Neural cell (in vitro differentiated cells): Measurements from ENCODE around the gene RGR. TPM values are rescaled to one million over a fixed set of nuclear protein-coding genes. Genes with fewer than 3 reads are reported as not detected.

Experiments used
- H2AFZ ChIP-seq: fragments of 200-600, 300-800 bp; sonication (generic), shearing (Covaris generic); 2 replicates; pipeline ENCODE4 v1.6.0; 2014; ENCODE audit warnings: low read depth, mild to moderate bottlenecking, antibody characterized with exemption, low read length, moderate library complexity
- H3F3A ChIP-seq: fragments of 200-600 bp; shearing (Covaris generic); 2 replicates; pipeline ENCODE4 v1.6.1; 2016; ENCODE audit warnings: mild to moderate bottlenecking, moderate library complexity, mixed read lengths, antibody characterized with exemption, low read length; ENCODE audit not compliant: insufficient read depth, poor library complexity, severe bottlenecking
- H3K27ac ChIP-seq: fragments of 200-600, 300-800 bp; sonication (generic), shearing (Covaris generic); 2 replicates; pipeline ENCODE4 v1.5.1; 2014; ENCODE audit warnings: mild to moderate bottlenecking, low read length, moderate library complexity
- H3K27me3 ChIP-seq: fragments of 300-800, 200-600 bp; sonication (generic), shearing (Covaris generic); 2 replicates; pipeline ENCODE4 v1.6.0; 2014; ENCODE audit warnings: mild to moderate bottlenecking, low read depth, low read length, moderate library complexity; ENCODE audit not compliant: insufficient read depth
- H3K36me3 ChIP-seq: fragments of 300-800, 200-600 bp; sonication (generic), shearing (Covaris generic); 2 replicates; pipeline ENCODE4 v1.5.1; 2014; ENCODE audit warnings: mild to moderate bottlenecking, antibody characterized with exemption, low read length, moderate library complexity; ENCODE audit not compliant: insufficient read depth
- H3K4me2 ChIP-seq: fragments of 300-800, 200-600 bp; sonication (generic), shearing (Covaris generic); 2 replicates; pipeline ENCODE4 v1.6.0; 2014; ENCODE audit warnings: mild to moderate bottlenecking, low read length
- H3K4me3 ChIP-seq: fragments of 300-800, 200-600 bp; sonication (generic), shearing (Covaris generic); 2 replicates; pipeline ENCODE4 v1.5.1; 2014; ENCODE audit warnings: mild to moderate bottlenecking, low read length, moderate library complexity
- H3K79me2 ChIP-seq: fragments of 200-600 bp; shearing (Covaris generic); replicated peaks from 2 replicates; pipeline ENCODE4 v1.6.0; 2014; ENCODE audit warnings: mild to moderate bottlenecking, low read length, moderate library complexity; ENCODE audit not compliant: insufficient read depth
- H3K9ac ChIP-seq: fragments of 300-800, 200-600 bp; sonication (generic), shearing (Covaris generic); 2 replicates; pipeline ENCODE4 v1.6.1; 2016; ENCODE audit warnings: mild to moderate bottlenecking, low read length, mixed read lengths
- H3K9me2 ChIP-seq: fragments of 200-600 bp; shearing (Covaris generic); 2 replicates; pipeline ENCODE4 v1.6.1; 2016; ENCODE audit warnings: mild to moderate bottlenecking, low read length, mixed read lengths; ENCODE audit not compliant: insufficient read depth
- H3K9me3 ChIP-seq: fragments of 200-600, 300-800 bp; sonication (generic), shearing (Covaris generic); 2 replicates; pipeline ENCODE4 v1.6.1; 2016; ENCODE audit warnings: mild to moderate bottlenecking, mixed run types, low read length, moderate library complexity, mixed read lengths
- H4K20me1 ChIP-seq: fragments of 200-600 bp; shearing (Covaris generic); 2 replicates; pipeline ENCODE4 v1.6.1; 2016; ENCODE audit warnings: mild to moderate bottlenecking, mixed run types; ENCODE audit not compliant: insufficient read depth
- EP300 ChIP-seq: fragments of 450-650 bp; conservative IDR thresholded peaks from 2 replicates; pipeline ENCODE4 v1.6.1; 2014; ENCODE audit warnings: antibody characterized with exemption, mild to moderate bottlenecking, moderate library complexity; ENCODE audit not compliant: poor library complexity, severe bottlenecking
- EZH2 ChIP-seq: fragments of 200-600, 300-800 bp; shearing (Covaris generic), sonication (generic); IDR thresholded peaks from 2 replicates; pipeline ENCODE4 v1.6.1; 2014; ENCODE audit warnings: antibody characterized with exemption, low read length, borderline replicate concordance, mild to moderate bottlenecking; ENCODE audit not compliant: insufficient read depth, poor library complexity, severe bottlenecking
- MXI1 ChIP-seq: fragments of 450-650 bp; conservative IDR thresholded peaks from 2 replicates; pipeline ENCODE4 v1.6.1; 2014; ENCODE audit warnings: antibody characterized with exemption, mild to moderate bottlenecking; ENCODE audit not compliant: poor library complexity, severe bottlenecking
- POLR2AphosphoS5 ChIP-seq: IDR thresholded peaks from 2 replicates; pipeline ENCODE4 v1.6.1; 2012
- RAD21 ChIP-seq: fragments of 450-650 bp; conservative IDR thresholded peaks from 2 replicates; pipeline ENCODE4 v1.6.1; 2014; ENCODE audit warnings: antibody characterized with exemption, mild to moderate bottlenecking, moderate library complexity
- SMC3 ChIP-seq: fragments of 450-650 bp; conservative IDR thresholded peaks from 2 replicates; pipeline ENCODE4 v1.6.1; 2014; ENCODE audit warnings: antibody characterized with exemption, mild to moderate bottlenecking, moderate library complexity; ENCODE audit not compliant: poor library complexity
- TAF1 ChIP-seq: IDR thresholded peaks from 2 replicates; pipeline ENCODE4 v1.6.1; 2012; ENCODE audit warnings: low read depth
- polyA plus RNA-seq: library from polyadenylated mRNA; depleted of rRNA; stranded (reverse); fragments of >200 nt; gene quantifications from 2 replicates; pipeline ENCODE4 v1.2.3, GENCODE V29; 2014
- TF ChIP-seq, protein P1 (sequence below): IDR thresholded peaks from 2 replicates; pipeline ENCODE4 v1.6.1; 2012; ENCODE audit warnings: borderline replicate concordance
- TF ChIP-seq, protein P2 (sequence below): fragments of 450-650 bp; IDR thresholded peaks from 2 replicates; pipeline ENCODE4 v1.5.1; 2014; ENCODE audit warnings: antibody characterized with exemption, mild to moderate bottlenecking, moderate library complexity; ENCODE audit not compliant: poor library complexity, severe bottlenecking

The RGR gene
- polyA plus RNA-seq, 1 donor from 2014 or later, result not detected

DNA sequence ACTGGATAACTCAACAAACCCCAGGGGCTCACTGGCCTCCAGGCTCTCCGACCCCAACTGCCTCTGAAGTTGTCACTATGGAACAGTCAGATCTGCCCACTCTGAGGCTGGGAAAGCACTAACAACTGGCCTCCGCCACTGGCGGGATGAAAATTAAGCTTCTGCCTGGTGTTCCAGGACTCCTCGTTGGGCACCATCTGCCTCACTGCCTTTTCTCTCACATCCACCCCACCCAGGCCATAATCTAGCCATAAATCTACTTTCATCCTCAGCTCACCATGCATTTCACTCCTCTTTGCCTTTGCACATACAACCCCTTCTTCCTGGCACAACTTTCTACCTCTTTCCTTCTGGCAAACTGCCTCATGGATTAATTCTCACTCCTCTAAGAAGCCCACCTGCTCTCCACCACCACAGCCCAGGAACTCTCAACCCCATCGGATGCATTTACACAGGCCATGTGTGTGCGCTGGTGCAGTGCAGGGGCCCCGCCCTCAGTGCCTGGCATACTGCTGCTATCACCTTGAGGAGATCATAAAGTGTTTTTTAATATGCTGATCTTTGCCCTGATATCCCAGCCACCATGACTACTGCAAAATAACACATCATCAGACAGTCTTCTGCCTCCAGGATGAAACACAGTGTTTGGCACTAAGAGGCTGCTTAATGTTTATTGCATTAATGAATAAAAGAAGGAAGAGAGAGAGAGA, 46.5 kb upstream of the RGR start:
- no peaks in the 10 kb centered on the region for H3F3A ChIP-seq
- H3K27ac ChIP-seq, result no peak overlapping the region
- no peaks in the 10 kb centered on the region for H3K79me2 ChIP-seq
- H3K9me3 ChIP-seq, result no peaks in the 10 kb centered on the region
- H3K36me3 ChIP-seq, result no peaks in the 10 kb centered on the region
- H3K4me2 ChIP-seq, result no peak overlapping the region
- no peak overlapping the region for H3K4me3 ChIP-seq
- H2AFZ ChIP-seq, result no peak overlapping the region
- H3K27me3 ChIP-seq, result peaks cover 27% of the 10 kb centered on the region
- H4K20me1 ChIP-seq, result no peaks in the 10 kb centered on the region
- no peak for TF ChIP-seq EZH2
- no peak for TF ChIP-seq TAF1
- TF ChIP-seq, protein P1, sequence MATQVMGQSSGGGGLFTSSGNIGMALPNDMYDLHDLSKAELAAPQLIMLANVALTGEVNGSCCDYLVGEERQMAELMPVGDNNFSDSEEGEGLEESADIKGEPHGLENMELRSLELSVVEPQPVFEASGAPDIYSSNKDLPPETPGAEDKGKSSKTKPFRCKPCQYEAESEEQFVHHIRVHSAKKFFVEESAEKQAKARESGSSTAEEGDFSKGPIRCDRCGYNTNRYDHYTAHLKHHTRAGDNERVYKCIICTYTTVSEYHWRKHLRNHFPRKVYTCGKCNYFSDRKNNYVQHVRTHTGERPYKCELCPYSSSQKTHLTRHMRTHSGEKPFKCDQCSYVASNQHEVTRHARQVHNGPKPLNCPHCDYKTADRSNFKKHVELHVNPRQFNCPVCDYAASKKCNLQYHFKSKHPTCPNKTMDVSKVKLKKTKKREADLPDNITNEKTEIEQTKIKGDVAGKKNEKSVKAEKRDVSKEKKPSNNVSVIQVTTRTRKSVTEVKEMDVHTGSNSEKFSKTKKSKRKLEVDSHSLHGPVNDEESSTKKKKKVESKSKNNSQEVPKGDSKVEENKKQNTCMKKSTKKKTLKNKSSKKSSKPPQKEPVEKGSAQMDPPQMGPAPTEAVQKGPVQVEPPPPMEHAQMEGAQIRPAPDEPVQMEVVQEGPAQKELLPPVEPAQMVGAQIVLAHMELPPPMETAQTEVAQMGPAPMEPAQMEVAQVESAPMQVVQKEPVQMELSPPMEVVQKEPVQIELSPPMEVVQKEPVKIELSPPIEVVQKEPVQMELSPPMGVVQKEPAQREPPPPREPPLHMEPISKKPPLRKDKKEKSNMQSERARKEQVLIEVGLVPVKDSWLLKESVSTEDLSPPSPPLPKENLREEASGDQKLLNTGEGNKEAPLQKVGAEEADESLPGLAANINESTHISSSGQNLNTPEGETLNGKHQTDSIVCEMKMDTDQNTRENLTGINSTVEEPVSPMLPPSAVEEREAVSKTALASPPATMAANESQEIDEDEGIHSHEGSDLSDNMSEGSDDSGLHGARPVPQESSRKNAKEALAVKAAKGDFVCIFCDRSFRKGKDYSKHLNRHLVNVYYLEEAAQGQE, result no peak
- TF ChIP-seq, protein P2, sequence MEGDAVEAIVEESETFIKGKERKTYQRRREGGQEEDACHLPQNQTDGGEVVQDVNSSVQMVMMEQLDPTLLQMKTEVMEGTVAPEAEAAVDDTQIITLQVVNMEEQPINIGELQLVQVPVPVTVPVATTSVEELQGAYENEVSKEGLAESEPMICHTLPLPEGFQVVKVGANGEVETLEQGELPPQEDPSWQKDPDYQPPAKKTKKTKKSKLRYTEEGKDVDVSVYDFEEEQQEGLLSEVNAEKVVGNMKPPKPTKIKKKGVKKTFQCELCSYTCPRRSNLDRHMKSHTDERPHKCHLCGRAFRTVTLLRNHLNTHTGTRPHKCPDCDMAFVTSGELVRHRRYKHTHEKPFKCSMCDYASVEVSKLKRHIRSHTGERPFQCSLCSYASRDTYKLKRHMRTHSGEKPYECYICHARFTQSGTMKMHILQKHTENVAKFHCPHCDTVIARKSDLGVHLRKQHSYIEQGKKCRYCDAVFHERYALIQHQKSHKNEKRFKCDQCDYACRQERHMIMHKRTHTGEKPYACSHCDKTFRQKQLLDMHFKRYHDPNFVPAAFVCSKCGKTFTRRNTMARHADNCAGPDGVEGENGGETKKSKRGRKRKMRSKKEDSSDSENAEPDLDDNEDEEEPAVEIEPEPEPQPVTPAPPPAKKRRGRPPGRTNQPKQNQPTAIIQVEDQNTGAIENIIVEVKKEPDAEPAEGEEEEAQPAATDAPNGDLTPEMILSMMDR, result no peak
- TF ChIP-seq RAD21, result no peak
- no peak for TF ChIP-seq EP300
- TF ChIP-seq MXI1, result no peak
- TF ChIP-seq SMC3, result no peak
- no peak for TF ChIP-seq POLR2AphosphoS5
- H3K9me2 ChIP-seq, result no peaks in the 10 kb centered on the region
- H3K9ac ChIP-seq, result no peak overlapping the region

DNA sequence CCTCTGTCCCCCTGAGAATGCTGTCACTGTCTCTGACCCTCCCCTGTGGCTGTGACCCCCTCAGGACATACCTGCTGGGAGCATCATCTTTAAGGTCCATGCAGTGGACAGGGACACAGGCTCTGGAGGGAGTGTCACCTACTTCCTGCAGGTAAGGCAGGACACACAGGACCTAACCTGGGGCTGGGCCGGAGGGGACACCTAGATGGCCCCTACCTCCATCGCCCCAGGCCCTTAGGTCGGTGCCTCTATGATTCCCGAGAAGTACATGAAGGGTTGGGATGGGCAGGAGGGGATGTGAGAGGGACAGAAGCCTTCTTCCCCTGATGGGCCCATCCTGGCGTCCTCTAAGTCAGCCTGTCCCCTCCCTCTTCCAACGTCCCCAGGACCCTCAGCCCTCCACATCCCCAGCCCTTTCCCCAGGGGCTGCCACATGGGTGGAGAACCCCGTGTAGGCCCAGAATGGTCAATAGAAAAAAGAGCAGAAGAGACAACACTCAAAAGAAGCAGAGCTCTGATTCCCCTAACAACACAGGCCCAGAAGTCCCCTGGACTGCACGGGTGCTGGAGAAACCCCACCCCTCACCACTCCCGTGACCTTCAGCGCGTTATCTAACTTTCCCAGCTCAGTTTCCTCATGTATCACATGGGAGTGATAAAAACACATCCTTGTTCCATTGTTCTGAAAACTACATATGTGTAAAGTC, 44.2 kb upstream of the RGR start:
- no peaks in the 10 kb centered on the region for H3F3A ChIP-seq
- no peak overlapping the region for H3K27ac ChIP-seq
- H3K36me3 ChIP-seq, result no peaks in the 10 kb centered on the region
- no peak overlapping the region for H2AFZ ChIP-seq
- no peak overlapping the region for H3K9ac ChIP-seq
- peaks cover 4% of the 10 kb centered on the region for H3K27me3 ChIP-seq
- TF ChIP-seq RAD21 (no peak), EZH2 (no peak), POLR2AphosphoS5 (no peak), EP300 (no peak), SMC3 (no peak), TAF1 (no peak), MXI1 (no peak)
- TF ChIP-seq, protein P1, result no peak
- TF ChIP-seq, protein P2, result no peak
- H3K9me2 ChIP-seq, result no peaks in the 10 kb centered on the region
- no peak overlapping the region for H3K4me3 ChIP-seq
- H4K20me1 ChIP-seq, result no peaks in the 10 kb centered on the region
- no peaks in the 10 kb centered on the region for H3K9me3 ChIP-seq
- H3K4me2 ChIP-seq, result no peak overlapping the region
- H3K79me2 ChIP-seq, result no peaks in the 10 kb centered on the region
